ENCODE data around the gene CD22.
"Not testable (repeated sequence)": the region's sequence is repeated elsewhere in the genome, so short reads cannot be mapped to it uniquely, and the experiment has no call there.

CD22 gene

DNA sequence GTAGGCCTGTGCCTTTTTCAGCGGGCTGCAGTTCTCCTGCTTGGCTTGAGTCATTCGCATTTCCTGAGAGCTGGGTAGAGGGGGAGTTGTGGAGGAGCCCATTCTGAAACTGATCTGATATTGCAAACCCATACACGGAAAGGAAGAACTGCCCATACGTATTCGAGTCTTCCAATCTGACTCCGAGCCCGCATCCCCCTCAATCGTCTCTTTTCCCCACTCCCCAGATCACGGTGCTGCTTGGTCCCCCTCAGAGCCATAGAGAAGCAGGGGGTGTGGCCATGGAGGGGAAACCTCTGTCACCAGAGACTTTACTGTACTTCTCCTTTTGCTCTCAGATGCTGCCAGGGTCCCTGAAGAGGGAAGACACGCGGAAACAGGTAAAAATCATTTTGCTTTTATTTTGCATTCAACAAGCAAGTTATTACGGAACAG is at the start of gene CD22:
TSS of gene CD22 (plus strand) at position 337 of the 435 bp plus-strand sequence. CDS start 2,854 bp downstream, outside the sequence.
- DNase-seq: no peak

DNA sequence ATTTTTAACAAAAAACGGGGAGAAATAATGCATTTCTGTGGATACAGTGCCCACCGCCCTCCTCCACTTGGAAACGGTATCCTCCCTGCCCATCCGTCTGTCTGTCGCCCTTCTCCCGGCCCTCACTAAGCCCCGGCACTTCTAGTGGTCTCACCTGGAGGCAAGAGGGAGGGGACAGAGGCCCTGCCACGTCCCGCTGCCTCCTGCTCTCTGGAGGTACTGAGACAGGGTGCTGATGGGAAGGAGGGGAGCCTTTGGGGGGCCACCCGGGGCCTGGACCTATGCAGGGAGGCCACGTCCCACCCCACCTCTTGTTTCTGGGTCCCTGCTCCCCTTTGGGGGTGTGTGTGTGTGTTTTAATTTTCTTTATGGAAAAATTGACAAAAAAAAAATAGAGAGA is 49.6 kb upstream of the CD22 start:
- DNase-seq: no peak

DNA sequence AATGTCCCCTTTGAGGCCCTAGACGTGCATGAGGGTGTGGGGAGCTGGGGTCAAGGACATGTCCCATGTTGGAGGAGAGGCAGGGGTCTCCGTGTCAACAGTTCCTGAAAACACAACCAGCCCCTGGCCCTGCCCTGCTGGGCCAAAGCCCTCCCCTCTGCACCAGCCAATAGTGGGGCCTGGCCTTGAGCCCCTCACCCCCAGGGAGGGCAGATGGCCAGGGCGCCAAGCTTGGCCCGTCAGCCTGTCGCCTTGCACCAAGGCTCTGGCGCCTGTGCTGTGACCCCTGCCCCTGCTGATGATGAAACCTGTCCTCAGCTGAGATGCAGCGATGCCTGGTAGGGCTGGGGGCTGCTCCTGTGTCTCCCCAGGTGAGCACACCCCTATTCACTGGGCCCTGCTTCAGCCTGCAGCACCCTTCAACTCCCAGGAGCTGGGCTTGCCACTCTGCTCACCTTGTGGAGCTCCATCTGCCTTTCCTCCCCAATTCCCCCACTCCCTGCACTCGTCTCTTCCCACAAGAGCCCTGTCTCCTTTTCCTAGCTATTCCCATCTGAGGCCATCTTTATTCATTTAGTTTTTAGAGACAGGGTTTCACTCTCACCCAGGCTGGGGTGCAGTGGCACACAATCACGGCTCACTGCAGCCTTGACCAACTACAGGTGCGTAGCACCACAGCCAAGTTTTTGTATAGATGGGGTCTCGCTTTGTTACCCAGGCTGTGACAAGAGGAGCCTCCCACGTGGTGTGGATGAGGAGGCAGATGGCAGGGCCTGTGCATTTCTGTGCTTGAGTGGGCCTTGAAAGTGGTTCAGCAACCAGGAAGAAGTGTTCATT is 48.8 kb upstream of the CD22 start:
- no peak for DNase-seq

DNA sequence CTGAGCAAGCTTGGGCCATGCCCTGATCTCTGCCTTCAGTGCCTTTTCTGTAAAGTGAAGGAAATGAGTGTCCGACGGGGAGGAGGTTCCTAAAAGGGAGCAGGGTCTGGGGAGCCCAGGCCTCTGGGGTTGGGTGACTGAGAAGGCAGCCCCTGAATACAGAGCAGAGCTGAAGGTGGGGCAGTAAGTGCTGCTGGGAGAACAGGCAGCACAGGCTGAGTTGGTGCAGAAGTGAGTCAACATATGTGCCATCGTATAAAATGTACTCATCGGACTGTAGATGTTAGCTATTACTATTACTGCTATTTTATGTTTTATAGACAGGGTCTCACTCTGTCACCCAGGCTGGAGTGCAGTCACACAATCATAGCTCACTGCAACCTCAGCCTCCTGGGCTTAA is 47.7 kb upstream of the CD22 start:
- DNase-seq: no peak

DNA sequence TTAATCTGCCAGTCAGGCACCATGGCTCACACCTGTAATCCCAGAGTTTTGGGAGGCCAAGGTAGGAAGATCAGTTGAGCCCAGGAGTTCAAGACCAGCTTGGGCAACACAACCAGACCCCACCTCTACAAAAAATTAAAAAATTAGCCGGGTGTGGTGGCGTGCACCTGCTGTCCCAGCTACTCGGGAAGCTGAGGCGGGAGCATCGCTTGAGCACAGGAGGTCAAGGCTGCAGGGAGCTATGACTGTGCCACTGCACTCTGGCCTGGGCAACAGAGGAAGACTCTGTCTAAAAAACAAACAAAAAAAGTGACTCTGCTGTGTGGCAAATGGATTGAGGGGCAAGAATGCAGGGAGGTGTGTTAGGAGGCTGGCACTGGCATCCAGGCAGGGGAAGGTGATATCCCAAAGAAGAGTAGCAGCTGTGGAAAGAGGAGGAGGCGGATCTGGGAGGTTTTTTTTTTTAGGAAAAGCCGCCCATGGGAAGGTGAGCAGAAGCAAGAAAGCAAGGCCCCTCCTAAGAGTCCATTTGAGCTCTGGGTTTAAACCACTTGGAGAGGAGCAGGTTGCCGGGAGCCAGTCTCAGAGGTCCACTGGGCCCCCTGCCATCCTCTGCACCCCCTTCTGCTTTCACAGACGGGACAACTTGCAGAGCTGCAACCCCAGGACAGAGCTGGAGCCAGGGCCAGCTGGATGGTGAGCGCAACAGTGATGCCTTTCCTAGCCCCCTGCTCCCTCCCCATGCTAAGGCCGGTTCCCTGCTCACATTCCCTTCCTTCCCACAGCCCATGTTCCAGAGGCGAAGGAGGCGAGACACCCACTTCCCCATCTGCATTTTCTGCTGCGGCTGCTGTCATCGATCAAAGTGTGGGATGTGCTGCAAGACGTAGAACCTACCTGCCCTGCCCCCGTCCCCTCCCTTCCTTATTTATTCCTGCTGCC is 44.6 kb upstream of the CD22 start:
- no peak for DNase-seq

DNA sequence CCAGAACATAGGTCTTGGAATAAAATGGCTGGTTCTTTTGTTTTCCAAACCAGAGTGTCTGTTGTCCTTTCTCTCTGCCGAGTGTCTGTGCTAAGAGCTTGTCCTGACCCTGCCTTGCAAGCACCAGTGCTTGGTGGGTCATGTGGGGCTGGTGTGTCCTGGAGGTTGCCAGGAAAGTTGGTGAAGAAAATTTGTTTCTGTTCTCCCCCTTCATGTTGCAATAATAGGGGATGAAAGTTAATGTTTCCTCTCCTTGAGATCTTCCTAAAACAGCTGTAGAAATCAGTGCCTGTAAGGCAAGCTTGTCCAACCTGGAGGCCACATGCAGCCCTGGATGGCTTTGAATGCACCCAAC is 43.9 kb upstream of the CD22 start:
- no peak for DNase-seq

DNA sequence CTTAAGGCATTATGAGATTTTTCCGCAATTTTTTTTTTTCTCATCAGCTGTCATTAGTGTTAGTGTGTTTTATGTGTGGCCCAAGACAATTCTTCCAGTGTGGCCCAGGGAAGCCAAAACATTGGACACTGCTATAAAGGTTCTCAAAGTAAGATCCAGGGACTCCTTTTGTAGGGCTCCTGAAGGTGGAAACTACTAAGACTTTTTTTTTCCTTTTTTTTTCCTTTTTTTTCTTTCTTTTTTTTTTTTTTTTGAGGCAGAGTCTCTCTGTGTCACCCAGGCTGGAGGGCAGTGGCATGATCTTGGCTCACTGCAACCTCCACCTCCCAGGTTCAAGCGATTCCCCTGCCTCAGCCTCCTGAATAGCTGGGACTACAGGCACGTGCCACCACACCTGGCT is 43.5 kb upstream of the CD22 start:
- not testable (repeated sequence) for DNase-seq

DNA sequence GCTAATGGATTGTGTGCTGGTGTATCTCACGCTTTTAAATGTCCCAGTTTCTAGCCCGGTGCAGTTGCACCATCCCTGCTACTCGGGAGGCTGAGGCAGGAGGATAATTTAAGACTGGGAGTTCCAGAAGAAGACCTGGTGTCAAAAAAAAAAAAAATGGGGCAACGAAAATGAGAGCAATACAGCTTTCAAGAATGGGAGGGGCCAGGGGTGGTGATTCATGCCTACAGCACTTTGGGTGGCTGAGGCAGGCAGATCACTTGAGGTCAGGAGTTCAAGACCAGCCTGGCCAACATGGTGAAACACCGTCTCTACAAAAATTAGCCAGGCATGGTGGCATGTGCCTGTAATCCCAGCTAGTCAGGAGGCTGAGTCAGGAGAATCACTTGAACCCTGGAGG is 42.9 kb upstream of the CD22 start:
- not testable (repeated sequence) for DNase-seq

DNA sequence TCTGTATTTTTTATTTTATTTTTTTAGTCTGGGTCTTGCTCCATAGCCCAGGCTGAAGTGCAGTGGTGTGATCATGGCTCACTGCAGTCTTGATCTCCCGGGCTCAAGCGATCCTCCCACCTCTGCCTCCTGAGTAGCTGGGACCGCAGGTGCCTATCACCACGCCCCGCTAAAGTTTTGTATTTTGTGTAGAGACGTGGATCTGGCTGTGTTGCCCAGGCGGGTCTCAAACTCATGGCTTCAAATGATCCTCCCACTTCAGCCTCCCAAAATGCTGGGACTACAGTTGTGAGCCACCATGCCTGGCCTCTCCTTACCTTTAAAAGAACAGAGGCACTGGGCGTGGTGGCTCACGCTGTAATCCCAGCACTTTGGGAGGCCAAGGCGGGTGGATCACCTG is 41.3 kb upstream of the CD22 start:
- no peak for DNase-seq

DNA sequence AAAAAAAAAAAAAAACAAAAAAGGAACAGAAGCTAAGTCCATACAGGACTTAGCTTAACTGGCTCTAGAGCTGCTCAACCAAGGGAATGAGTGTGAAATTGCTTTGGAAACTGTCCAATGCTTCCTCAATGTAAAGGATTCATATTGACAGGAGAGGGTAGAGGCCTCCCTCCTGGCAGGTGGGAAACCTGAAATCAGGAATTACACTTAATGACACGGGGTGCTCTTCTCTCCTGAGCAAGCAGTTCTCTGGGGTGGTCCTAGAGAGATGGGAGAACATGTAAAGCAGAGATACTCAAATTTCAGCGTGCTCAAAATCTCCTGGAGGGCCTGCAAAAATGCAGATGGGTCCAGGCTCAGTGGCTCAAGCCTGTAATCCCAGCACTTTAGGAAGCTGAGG is 40.7 kb upstream of the CD22 start:
- DNase-seq: no peak

DNA sequence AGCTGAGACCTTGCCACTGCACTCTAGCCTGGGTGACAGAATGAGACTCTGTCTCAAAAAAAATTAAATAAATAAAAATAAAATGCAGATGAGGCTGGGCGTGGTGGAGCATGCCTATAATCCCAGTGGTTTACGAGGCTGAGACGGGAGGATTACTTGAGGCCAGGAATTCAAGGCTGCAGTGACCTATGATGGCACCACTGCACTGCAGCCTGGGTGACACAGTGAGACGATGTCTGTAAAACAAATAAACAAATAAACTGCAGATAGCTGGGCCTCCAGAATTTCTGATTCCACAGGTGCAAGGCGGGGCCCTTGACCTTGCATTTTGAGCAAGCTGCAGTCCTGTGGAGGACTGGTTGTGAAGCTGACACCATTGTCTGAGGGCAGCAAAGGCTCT is 40.1 kb upstream of the CD22 start:
- DNase-seq: no peak

DNA sequence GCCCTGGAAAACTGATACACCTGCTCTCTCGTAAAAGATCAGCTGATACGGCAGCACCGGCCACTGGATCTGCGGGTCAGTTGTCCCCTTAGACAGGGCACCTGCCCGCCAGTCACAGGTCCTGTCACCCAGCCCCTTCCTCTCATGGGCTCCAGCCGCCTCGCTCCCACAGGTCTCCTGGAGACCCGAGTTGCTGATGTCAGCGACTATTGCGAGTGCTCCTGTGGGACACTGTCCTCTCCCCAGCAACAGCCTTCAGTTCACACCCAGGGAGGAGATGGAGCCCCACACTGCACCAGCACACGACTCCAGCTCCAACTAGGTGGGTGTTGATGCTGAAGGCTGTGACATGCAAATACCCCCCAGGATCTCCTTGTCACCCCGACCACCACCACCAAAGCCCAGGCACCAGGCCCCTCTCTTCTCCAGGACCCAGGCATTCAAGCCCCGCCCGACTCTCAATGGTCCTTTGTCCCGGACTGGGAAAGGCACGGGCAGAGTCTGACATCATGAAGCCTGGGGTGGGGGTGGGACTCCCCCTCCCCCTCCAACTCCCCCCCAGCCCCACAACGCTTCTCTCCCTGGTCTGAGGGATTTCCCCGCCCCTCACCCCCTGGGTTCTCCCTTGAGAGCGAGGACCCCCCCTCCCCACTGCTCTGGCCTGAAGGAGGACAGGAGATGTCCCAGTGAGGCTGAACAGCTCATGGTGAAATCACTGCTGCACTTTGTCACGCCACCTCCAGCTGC is 38.4 kb upstream of the CD22 start:
- DNase-seq: no peak

DNA sequence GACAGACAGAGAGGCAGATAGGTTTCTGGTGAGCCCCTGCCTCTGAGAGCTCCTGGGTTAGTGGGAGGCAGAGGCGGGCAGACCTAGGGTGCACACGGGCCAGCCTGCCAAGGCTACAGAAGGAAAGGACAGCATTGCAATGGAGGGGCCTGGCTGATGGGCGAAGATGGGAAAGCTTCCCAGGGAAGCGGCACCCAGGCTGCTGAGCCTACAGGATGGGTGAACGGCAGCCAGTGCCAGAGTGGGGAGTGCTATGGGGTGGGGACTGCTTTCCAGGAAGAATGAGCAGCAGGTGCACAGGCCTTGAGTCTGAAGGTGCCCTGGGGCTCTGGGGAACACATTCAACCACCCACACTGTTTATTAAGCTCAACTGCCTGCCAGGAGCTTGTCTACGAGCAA is 37.7 kb upstream of the CD22 start:
- no peak for DNase-seq

DNA sequence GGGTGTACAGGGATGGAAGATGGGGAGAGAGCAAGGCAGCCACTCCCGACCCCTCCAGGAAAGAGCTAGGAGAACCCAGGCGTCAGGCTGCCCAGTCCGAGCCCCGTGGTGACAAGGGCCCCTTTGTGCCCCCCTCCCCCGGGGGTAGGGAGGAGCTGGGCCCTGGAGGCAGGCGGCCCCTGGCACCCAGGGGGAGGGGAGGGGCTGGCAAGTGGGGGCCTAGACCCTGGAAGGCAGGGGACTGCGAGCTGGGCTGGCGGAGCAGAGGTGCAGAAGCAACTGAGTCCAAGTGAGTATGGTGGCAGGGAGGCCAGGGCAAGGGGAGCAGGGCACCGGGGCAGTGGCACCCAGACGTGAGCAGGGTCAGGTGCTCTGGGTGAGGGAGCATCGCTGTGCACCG is 37.1 kb upstream of the CD22 start, which contains the start of gene MAG:
TSS of gene MAG (plus strand) at position 246 of the 400 bp plus-strand sequence. CDS start 3,248 bp downstream, outside the sequence.
- DNase-seq: no peak

DNA sequence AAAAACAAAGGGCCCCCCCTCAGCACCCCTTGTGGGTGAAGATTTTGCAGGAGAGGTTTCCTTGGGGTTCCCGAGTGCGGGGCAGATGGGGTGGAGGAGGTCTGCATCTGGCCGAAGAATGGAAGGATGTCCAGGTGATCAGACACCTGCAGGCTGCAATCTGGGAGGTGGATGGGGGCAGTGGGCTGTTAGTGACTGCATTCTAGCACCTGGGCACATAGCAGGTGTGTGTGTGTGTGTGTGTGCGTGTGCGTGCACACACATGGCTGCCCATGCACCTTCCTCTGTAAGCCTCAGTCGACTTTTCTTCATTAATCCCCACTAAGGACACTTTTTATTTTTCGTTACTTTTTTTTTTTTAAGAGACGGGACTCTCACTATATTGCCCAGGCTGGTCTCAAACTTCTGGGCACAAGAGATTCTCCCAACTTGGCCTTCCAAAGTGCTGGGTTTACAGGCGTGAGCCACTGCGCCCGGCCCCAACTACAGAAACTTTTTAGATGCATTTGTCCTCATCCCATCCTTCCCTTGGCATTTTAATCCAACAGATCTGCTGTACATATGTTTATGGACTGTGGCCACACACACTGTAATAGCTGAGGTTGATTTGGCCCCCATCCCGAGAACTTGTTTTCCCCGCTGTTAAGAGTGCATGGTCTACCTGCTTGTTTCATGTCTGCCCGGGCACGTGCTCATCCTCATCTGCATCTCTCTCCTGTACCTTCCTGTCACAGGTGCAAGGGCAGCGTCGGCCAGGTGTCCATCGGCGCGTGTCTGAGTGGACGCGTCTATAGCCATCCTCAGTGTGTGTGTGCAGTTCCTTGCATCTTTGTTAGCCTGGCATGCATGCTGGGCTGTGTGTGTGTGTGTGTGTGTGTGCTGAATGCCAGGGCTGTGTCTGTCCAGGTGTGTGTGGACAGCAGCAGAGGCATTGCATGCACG is 36.3 kb upstream of the CD22 start:
- no peak for DNase-seq

DNA sequence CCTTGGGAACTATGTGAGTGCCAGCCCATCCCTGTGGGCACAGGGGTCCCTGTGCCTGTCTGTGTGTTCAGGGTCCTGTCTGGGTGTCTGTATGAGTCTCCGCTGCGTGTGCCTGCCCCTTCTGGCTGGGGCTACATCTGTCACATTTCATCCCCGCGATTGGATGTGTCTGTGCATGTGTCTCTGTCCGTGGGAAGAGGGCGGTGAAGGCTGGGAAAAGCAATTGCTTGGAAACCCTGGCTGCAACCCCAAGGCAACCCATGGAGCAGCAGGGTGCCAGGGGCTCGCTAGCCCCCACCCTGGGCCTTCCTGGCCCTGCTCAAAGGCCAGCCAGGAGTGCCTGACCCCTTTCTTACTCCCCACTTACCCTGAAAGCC is 35.6 kb upstream of the CD22 start:
- DNase-seq: no peak

DNA sequence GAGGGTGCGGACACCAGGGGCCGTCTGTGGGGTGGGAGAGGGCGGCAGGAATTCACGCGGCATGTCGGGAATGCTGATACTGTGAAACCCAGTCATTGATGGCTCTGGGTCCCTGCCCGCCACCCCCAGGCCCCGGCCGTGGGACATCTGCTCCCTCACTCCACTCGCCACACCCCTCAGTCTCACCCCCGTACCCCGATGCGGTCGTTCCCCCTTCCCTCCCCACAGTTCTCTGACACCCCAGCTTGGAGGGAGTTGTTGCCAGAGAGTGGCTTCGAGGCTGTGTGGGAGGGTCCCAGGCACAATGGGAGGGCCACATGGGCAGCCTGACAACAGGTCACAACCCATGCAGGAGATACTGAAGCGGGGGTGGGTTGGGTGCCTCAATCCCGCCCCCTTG is 35.2 kb upstream of the CD22 start:
- DNase-seq: no peak

DNA sequence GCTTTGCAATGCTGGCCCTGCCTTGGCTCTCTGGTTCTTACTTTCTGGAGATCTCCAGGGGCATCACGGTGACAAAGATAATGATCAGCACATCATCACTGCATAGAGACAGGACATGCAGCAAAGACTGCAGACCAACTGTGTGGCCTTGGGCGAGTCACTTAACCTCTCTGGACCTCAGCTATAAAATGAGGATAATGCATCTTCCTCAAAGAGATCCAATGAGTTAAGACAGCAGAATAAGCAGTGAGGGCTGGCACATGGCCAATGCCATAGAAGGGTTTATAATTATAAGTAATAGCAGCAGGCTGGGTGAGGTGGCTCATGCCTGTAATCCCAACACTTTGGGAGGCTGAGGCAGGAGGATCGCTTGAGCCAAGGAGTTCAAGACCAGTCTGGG is 34.7 kb upstream of the CD22 start:
- no peak for DNase-seq

DNA sequence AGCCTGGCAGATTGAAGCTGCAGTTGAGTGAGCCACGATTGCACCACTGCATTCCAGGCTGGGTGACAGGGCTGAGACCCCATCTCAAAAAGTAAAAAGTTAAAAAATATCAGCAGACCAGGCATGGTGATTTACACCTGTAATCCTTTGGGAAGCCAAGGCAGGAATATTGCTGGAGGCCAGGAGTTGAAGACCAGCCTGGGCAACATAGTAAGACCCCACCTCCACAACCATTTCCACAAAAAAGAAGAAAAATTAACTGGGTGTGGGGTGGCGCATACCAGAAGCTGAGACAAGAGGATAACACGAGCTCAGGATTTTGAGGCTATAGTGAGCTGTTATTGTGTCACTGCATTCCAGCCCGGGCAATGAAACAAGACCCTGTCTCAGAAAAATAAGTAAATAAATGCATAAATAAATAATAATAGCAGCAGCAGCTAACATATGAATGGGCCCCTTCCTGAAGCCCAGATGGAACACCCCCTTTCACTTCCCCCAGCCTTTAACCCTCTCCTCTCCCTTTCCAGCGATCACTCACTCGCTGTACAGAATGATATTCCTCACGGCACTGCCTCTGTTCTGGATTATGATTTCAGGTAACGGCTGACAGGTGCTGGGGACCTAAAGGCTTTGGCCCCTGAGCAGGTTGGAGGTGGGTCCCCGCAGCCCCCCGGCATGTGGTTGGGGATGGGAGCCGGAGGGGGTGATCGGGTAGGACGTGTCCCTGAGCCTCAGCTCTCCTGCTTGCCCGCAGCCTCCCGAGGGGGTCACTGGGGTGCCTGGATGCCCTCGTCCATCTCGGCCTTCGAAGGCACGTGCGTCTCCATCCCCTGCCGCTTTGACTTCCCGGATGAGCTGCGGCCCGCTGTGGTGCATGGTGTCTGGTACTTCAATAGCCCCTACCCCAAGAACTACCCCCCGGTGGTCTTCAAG is 33.9 kb upstream of the CD22 start:
- no peak for DNase-seq

DNA sequence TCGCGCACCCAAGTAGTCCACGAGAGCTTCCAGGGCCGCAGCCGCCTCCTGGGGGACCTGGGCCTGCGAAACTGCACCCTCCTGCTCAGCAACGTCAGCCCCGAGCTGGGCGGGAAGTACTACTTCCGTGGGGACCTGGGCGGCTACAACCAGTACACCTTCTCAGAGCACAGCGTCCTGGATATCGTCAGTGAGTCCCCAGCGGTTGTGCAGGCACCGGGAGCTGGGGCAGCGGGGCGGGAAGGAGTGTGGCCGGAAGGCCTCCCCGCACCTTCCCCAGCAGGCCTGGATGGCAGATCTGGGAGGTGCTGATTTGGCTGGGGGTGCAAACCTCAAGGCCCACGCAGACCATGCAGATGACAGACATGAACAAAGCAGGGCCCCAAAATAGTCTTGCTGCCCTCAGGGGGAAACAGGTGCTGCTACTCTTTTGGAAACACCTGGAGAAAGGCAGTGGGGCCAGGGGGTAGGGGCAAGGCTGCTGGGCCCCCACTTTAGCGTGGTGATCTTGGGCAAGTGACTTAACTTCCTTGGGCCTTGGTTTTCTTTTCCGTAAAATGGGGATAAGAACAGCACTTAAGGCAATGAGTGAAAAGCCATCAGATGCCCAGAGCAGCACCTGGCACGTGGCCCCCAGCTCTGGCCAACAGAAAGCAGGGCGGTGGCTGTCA is 33.1 kb upstream of the CD22 start:
- no peak for DNase-seq

All from NCI-H226 (cell line).